CD4-positive, alpha-beta T cell treated with Interleukin-2 at 100 ng/mL for 4 hours (primary cell): Measurements from ENCODE around the gene TNNI3.

Experiments
- DNase-seq: peaks from one replicate; pipeline ENCODE4 v3.0.0-alpha.2; 2020; ENCODE audit warnings: low spot score

The TNNI3 gene

DNA sequence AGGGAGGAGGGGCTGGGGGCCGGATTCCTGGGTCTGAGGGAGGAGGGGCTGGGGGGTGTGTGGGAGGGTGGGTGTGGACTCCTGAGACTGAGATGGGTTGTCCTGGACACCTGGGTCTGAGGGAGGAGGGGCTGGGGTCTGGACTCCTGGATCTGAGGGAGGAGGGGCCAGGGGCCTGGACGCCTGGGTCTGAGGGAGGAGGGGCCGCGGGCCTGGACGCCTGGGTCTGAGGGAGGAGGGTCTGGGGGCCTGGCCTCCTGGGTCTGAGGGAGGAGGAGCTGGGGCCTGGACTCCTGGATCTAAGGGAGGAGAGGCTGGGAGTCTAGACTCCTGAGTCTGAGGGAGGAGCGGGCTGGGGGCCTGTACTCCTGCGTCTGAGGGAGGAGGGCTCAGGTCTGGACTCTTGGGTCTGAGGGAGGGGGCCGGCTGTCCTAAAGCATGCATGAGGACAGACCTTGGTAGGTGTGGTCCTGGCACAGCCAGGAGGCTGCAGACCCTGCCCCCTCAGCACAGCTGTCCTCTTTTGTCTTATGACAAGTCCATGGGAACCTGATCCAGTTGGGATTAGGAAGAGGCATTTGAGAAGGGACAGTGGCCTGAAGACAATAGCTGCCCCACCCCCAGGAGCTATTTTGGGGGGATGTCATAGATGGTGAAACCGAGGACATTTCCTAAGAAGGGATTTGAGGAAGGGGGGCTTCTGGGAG, 9.8 kb downstream of the TNNI3 start:
- no peak for DNase-seq

DNA sequence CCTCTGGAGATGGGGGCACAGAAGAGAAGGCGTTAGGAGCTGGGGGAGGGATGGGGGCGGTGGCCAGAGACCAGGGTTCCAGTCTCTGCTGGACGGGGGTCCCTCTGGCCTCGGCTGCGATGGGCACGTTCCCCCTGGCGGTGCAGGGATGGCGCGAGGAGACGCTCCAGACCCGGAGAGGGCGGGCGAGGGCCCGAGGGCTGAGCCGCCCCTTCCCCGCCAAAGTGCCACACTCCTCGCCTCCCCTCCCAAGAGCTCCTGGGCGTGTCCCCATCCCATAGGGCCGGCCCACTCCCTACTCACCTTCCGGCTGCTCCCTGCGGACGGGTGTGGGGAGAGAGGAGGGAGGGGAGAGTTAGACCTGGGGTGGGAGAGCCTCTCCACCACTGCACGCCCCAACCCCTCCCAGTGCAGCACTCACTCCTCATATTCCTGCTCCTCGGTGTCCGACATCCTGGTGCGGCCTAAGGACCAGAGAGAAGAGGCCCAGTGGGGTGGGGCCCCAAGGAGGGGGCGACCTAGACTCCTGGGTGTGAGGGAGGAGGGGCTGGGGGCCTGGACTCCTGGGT, 10.7 kb downstream of the TNNI3 start:
- DNase-seq, result no peak

DNA sequence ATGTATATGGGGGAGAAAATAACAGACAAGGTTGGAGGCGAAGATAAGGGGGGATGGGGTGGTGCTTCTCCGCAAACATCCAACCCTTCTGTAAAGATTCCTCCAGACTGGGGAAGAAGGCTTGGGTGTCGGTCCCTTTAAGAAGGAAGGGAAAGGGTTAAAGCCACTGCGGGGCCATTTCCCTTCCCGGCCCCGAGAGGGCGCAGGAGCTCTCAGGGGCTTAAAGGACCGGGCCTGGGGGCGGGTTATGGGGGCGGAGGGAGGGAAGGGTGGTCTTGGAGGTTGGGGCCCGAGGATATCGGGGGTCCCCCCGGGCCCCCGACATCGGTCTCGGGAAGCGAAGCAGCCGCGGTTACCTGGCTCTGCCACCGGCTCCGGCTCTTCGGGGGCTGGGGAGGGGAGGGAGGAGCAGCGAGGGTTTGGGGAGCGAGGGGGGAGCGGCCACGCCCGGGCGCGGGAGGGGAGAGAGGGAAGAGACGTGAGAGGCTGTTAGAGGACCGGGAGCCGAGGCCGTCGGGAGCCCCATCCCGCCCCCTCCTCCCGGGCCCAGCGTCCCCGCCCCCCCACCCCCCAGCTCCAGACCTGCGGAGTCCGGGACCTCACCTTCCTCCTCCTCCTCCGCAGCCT, 11.3 kb downstream of the TNNI3 start:
- peak; percentile 17 for DNase-seq

DNA sequence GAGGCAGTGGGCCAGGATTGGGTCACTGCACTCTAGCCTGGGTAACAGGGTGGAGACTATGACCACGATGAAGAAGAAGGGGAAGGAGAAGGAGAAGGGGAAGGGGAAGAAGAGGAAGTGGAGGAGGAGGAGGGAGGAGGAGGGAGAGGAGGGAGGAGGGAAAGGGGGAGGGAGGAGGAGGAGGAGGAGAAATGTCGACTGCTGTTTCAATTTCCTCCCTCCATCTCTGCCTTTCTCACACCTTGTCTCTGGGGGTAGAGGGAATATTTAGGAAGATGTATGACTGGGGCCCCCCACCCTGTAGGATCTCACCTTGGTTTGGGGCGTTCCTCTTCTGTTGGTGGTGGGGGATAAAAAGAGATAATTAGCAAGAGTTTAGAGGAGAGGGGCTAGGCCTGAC, 12.3 kb downstream of the TNNI3 start:
- DNase-seq, result no peak

DNA sequence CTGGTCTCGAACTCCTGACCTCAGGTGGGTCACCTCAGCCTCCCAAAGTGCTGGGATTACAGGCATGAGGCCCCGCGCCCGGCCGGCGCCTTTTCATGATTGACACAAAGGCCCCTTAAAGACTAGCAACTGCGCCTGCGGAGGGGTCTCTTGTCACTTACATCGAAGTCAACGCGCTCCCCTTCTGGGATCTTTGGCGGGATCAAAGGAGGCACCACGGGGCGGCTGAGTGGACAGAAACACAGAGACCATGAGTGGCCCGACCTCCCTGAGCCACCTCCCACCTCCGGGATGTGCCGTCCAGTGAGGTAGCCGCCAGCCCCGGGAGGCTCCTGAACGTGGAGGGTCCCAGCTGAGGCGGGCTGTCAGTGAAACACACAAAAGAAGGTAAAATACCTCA, 15.8 kb downstream of the TNNI3 start:
- no peak for DNase-seq

DNA sequence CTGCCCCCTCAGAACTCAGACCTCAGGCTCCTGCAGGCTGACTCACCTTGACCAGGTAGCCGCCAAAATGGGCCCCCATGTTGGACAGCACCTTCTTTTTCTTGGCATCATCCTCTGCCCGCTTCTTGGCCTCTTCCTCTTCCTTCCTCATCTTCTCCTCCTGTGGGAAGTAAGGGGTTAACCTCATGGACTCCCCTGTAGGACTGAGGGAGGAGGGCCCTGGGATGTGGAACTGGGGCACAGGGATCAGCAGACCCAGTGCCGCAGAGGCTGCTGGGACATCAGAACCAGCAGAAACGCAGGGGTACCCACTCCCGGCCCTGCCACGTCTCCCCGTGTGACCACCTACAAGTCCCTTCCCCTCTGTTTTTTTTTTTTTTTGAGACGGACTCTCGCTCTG, 19.6 kb downstream of the TNNI3 start:
- DNase-seq, result no peak

DNA sequence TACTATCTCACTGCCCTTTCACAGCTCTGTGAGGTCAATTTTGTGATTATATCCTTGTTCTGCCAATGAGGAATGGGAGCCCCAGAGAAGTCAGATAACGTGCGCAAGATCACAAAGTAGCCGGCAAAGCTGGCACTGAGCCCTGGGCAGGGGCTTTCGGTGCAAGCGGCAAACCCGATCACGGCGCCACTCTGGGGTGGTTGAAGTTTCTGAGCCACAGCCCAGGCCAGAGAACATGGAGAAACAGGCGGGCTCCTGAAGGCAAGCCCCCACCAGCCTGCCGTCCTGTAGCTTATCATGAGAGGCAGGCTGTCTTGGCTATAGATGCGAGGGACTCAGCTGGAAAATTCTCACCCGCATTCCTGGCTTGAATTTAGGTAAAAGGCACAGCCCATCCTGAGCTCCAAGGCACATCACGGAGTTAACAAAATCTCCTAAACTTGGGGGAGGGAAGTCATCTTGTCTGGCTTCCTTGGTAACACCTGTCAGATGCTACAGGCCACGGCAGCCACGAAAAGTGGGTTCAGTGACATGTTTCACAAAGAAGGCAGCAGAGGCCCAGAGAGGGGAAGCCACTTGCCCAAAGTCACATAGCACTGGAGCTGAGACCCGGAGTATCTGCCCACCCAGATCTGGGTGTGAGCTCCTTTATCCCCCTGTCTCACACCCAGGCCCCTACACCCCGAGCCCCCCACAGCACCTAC, 21.0 kb downstream of the TNNI3 start:
- DNase-seq, result no peak

DNA sequence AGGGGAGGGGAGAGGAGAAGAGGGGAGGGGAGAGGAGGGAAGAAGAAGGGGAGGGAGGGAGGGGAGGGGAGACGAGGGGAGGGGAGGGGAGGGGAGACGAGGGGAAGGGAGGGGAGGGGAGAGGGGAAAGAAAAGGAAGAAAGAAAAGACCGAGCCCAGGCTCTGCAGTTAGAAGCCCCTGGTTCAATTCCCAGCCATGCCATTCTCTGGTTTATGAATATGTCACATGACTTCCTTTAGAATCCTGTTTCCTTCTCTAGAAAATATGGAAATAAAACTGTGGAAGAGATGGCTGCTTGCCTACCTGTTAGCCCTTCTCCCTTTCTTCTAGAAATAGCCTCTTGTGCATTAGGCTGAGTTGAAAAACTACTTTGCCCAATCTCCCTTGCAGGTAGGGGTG, 22.8 kb downstream of the TNNI3 start:
- no peak for DNase-seq

DNA sequence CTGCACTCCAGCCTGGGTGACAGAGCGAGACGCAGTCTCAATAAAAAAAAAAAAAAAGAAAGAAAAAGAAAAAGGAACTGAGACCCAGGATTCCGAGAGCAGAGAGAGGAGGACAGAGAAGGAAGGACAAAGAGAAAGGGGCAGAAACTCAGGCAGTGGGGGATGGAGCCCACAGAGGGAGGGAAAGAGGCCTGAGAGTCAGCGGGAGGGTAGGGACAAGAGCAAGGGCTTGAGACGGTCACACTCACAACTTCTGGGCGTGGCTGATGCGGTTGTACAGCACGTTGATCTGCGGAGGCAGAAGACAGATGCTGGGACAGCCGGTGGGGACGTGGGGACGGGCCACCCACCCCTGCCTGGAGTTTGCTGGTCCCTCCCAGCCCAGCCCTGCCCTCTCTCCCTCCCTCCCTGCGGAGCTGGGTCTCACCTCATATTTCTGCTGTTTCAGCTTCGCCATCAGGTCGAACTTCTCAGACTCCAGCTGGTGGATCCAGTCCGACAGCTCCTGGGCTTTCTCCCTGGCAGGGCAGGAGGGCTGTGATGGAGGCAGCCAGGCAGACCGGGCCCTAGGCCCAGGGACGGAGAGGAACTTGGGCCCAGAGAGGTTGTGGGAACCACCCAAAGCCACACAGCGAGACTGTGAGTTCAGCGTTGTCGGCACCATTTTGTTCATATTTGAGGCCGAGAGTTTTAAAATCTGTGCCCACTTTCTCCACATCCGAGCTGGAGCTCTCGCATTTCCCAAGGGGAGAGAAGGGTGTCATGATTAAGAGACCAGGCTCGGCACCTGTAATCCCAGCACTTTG, 23.7 kb downstream of the TNNI3 start:
- no peak for DNase-seq

DNA sequence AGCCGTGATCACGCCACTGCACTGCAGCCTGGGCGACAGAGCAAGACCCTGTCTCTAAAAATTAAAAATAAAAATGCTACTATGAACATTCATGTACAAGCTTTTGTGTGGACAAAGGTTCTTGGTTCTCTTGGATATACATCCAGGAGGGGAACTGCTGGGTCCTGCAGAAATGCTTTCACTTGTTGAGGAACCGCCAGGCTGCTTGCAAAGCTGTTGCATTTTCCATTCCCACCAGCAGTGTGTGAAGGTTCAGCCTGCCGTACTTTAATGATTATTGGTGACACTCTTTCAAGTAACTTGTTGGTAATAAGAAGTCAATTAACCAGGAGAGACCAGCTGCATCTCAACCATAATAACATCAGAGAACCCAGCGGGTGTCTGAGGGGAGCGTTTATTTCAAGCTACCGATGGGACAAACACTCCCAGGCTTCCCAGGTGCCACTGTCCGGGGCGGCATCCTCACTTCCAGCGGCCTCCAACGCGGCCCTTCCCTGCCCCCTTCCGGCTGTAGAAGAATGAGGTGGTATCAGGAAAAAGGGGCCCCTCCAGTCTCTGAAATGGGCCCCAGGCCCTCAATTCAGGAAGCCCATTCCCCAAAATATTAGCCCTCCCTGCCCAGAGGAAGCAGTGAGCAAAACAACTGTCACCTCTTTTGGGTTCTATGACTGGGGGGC, 24.9 kb downstream of the TNNI3 start:
- DNase-seq, result no peak

DNA sequence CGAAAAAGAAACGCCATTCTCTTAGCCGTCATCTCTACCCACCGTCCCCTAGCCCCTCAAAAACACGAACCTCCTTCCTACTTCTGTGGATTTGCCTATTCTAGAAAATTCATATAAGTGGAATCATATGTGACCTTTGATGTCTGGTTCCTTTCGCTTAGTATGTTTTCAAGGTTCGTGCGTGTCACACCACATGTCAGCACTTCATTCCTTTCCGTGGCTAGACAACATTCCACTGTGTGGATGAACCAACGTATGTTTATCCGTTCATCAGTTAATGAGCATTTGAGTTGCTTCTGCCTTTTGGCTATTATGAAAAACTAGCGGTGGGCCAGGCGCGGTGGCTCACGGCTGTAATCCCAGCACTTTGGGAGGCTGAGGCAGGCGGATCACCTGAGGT, 26.1 kb downstream of the TNNI3 start:
- DNase-seq, result no peak

DNA sequence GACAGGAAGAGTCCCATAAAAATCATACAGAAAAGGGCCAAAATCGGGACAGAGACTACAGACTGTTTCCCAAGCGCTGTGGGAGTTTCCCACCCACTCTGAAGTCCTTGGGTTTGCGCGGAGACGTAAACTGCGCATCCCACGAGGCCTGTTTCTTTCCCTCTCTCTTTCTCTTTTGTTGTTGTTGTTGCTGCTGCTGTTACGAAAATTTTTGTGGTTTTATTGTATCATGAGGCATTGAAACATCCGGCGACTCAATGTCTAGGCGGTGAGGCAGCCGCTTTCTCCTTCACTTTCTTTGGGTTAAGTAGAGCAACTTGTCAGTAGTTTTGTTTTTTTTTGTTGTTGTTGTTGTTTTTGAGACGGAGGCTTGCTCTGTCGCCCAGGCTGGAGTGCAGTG, 38.5 kb downstream of the TNNI3 start:
- no peak for DNase-seq

DNA sequence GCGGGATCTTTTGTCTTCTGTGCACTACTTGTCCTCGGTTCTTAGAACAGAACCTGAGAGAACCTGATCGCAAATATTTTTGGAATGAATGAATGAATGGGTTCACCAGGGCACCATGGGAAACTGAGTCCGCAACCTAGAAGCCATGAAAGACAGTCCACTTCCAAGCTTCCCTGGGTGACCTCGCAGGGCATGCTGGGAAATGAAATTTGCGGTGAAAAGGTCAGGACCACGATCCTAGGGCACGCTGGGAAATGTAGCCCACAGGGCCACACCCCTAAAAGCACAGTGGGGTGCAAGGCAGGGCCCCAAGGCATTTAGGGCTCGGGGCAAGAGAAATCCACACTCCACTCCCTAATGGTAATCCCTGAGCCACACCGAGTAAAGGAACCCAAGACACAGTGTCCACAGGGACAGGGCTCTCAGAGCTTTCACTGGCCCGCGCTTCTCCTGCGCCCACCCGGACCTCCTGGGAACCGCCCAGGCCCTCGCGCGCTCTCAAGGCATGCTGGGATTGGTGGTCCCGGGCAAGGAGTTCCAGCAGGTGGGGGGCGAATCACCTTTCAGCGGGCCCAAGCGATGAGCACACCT, 39.0 kb downstream of the TNNI3 start:
- peak; percentile 12 for DNase-seq

DNA sequence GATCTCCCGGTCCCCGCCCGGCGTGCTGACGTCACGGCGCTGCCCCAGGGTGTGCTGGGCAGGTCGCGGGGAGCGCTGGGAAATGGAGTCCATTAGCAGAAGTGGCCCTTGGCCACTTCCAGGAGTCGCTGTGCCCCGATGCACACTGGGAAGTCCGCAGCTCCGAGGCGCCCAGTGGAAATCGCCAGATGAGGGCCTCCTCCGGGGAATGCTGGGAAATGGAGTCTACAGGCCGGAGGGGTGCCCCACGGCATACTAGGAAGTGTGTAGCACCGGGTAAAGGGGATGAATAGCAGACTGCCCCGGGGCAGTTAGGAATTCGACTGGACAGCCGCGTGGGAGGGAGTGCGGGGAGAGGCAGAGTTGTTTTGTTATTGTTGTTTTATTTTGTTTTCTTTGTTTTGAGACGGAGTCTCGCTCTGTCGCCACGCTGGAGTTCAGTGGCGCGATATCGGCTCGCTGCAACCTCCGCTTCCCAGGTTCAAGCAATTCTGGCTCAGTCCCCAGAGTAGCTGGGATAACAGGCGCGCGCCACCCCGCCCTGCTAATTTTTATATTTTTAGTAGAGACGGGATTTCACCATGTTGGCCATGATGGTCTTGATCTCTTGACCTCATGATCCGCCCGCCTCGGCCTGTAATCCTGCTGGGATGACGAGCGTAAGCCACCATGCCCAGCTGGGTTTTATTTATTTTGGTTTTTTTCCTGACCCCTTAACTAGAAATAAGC, 39.7 kb downstream of the TNNI3 start:
- DNase-seq, result peak; percentile 98

DNA sequence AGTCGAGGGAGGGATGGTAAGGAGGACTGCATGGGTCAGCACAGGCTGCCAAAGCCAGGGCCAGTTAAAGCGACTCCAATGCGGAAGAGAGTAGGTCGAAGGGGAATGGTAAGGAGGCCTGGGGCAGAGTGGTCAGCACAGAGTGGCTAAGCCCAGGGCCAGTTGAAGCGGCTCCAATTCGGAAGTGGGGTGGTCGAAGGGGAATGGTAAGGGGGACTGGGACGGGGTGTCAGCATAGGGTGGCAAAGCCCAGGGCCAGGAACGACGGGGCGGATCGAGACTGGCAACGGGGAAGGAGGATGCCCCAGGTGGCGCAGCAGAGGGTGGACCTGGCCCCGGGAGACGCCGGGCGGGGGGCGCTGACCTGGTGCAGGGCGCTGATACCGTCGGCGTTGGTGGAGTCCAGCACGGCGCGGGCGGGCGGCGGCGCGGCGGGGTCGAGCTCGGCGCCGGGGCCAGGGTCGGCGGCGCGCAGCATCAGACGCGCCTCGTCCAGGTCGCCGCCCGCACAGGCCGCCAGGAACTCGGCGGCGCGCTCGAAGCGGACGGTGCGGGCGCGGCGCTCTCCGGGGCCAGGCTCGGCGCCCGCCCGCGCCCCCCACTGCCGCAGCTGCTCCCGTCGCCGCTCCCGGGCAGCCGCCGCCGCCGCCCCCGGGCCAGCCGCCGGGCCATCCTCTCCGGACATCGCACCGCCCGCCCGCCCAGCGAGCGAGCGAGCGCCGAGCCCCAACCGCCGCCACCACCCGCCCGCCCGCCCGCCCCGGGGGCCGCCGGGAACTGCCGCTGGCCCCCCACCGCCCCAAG, 40.5 kb downstream of the TNNI3 start, which contains the start of gene PPP1R12C:
TSS of gene PPP1R12C (minus strand) at position 779 of the 804 bp plus-strand sequence. CDS start at position 685, 94 bp downstream.
- no peak for DNase-seq

DNA sequence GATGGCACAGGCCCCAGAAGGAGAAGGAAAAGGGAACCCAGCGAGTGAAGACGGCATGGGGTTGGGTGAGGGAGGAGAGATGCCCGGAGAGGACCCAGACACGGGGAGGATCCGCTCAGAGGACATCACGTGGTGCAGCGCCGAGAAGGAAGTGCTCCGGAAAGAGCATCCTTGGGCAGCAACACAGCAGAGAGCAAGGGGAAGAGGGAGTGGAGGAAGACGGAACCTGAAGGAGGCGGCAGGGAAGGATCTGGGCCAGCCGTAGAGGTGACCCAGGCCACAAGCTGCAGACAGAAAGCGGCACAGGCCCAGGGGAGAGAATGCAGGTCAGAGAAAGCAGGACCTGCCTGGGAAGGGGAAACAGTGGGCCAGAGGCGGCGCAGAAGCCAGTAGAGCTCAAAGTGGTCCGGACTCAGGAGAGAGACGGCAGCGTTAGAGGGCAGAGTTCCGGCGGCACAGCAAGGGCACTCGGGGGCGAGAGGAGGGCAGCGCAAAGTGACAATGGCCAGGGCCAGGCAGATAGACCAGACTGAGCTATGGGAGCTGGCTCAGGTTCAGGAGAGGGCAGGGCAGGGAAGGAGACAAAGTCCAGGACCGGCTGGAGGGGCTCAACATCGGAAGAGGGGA, 41.2 kb downstream of the TNNI3 start:
- DNase-seq, result peak; percentile 47

DNA sequence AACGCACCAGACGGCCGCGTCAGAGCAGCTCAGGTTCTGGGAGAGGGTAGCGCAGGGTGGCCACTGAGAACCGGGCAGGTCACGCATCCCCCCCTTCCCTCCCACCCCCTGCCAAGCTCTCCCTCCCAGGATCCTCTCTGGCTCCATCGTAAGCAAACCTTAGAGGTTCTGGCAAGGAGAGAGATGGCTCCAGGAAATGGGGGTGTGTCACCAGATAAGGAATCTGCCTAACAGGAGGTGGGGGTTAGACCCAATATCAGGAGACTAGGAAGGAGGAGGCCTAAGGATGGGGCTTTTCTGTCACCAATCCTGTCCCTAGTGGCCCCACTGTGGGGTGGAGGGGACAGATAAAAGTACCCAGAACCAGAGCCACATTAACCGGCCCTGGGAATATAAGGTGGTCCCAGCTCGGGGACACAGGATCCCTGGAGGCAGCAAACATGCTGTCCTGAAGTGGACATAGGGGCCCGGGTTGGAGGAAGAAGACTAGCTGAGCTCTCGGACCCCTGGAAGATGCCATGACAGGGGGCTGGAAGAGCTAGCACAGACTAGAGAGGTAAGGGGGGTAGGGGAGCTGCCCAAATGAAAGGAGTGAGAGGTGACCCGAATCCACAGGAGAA, 42.0 kb downstream of the TNNI3 start:
- peak; percentile 6 for DNase-seq

DNA sequence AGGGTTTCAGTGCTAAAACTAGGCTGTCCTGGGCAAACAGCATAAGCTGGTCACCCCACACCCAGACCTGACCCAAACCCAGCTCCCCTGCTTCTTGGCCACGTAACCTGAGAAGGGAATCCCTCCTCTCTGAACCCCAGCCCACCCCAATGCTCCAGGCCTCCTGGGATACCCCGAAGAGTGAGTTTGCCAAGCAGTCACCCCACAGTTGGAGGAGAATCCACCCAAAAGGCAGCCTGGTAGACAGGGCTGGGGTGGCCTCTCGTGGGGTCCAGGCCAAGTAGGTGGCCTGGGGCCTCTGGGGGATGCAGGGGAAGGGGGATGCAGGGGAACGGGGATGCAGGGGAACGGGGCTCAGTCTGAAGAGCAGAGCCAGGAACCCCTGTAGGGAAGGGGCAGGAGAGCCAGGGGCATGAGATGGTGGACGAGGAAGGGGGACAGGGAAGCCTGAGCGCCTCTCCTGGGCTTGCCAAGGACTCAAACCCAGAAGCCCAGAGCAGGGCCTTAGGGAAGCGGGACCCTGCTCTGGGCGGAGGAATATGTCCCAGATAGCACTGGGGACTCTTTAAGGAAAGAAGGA, 42.9 kb downstream of the TNNI3 start:
- no peak for DNase-seq
